GM18870 (cell line): ENCODE data around the gene GFRA1.

Source experiments
- ATAC-seq: cut with Tn5 transposase; IDR thresholded peaks from one replicate; pipeline ENCODE4 v1.9.1; 2021; ENCODE audit warnings: moderate library complexity; ENCODE audit not compliant: unreplicated experiment

Gene GFRA1

DNA sequence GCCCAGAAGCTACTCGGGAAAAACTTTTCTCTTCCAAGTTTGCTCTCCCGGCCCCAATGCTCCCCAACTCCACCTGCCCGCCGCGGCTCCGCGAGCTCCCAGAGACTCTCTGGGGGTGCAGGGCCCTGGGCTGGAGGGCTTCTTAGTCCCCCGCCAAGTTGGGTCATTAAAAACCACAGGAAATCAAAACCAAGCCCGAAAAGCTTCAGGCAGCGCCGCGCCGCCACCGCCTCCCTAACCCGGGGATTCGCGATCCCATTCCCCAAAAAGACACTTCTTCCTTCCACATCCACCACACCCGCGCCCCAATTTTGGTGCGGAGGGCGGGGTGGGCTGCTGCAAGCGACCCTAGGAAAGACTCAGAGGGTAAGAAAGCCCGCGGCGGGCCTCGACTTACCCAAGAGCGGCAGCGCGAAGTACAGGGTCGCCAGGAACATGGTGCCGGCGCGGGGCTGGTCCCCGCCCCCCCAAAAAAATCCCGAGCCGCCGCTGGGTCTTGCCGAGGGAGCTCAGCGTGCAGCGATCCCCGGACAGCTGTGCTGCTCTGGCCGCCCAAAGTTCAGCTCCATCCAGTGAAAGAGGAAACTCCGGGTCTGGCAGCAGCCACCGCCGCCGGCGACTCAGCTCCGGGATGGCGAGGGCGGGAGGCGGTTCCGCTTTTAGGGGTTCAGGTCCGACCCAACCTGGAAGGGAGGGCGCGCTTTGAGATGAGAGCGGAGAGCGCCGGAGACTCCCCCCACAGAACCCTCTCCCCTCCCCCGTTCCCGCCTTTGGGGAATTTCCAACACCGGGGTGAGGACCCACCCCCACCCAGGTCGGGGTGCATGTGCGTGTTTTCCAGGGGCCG, 1.2 kb downstream of the GFRA1 start:
- no peak for ATAC-seq

DNA sequence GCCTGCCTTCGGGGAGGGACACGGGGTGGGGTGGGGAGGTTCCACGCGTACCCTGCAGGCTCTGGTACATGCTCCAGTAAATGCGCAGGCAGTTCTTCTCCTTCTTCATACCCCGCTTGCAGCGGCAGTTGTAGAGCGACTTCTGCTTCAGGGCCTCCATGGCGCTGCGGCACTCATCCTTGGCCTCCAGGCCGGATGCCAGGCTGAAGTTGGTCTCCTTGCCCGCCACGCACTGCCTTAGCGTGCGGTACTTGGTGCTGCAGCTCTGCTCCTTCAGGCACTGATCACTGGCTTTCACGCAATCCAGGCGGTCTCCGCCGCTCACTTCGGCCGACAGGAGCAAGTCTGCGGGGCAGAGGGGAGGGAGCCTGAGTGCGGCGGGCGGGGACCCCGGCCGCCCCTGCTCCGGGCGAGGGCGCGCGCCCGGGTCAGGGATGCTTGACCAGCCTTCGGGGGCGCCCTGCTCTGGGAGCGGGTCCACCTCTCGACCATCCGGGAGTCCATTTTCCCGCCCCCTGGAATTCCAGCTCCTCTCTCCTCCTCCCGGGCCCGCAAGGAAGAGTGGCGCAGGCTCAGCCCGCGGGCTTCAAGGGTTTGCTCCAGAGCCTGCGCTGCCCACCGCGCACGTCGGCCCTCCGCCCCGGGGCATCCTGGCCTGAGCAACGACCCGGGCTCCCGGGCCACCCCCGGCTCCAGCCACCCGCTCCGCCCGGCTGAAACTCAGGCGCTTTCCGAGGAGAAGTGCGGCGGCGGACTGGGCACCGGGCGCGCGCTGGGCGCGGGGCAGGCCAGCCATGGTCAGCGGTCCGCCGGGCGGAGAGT, 2.0 kb downstream of the GFRA1 start:
- no peak for ATAC-seq

DNA sequence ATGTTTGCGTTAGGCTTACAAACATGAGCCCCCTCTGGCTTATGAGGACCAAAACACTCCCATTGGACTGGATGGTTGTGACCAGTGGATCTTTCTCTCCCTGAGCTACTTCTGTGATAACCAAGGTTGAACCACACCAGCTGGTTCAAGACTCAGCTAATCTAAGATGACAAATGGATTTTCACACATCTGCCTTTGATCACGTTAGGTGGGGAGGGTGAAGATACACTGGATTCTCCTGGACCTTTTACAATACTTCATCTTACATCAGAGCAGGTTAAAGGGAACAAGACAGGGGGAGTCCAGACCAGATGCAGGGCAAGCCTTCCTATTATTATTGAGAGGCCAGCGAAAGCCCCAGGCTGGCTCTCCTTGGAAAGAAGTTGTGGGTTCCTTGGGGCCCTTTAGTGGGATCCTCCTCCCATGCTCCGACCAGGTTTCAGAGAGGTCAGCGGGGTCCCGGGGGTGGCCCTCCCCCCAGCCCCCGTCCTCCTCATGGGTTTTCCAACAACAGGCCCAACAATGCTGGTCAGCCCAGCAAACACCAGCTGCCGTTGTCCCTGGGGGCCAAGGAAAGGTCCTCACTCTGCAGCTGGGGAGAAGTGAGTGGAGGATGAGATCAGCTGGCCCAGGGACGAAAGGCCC, 2.8 kb downstream of the GFRA1 start:
- no peak for ATAC-seq

DNA sequence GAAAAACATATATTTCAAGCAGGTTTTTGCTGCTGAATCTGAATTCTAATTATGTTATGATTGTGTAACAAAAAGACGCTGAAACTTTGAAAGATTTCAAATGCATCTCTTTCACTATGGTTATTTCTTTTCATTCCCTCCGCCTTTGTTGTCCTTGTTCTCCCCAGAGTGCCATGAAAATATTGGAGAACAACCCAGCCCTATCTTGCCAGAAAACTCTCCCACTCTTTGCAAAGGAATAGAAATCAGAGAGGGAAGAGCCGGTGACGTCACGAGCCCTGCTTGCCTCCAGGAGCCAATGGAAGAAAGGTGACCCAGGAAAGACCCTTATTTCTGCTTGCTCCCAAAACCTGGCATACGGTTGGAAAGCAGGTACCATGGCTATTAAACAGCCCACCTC, 3.4 kb downstream of the GFRA1 start:
- ATAC-seq = no peak

GRCh38 chr10:116268976-116269375, 4.0 kb downstream of the GFRA1 start:
- no peak for ATAC-seq

DNA sequence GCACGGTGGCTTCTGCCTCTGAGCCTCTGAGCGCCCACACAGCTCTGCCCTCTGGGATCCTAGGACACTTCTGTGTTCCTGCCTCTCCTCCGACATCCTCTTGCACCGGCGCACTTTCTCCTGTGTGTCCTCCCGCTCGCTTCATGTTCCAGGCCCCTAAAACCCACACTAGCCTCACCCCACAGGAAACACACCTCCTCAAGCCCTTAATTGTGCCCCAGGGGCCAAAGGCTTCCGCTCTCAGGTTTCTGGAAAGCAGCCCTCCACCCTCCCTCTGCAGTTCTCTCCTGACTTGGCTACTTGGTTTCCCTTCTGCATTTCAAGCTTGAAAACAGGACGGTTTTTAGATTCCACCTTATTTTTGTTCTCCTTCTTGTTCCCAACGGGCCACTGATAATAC, 7.3 kb downstream of the GFRA1 start:
- ATAC-seq = no peak

- no peak for ATAC-seq
Measured at GRCh38 chr10:116263870-116264655, 8.9 kb downstream of the GFRA1 start.

DNA sequence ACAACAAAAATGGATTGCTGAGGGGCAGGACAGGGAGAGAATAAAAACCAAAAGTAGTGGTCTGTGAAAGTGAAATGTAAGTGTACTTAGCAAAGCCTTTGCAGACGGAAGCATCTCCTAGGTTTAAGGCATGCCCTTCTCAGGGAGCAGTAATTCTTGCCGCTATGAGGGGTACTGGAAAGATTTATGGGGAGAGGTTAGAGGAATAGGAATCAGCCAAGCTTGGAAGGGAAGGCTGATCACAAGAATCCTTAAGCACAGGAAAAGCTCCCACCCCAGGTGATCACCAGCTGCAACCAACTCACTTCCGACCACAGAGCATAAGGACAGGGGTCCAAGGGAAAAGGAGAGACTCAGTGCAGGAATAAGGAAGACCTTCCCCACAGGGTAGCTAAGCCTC, 10.3 kb downstream of the GFRA1 start:
- ATAC-seq = no peak

GRCh38 chr10:116260599-116260998, 12.4 kb downstream of the GFRA1 start:
- ATAC-seq = no peak

GRCh38 chr10:116259638-116260037, 13.4 kb downstream of the GFRA1 start:
- no peak for ATAC-seq

DNA sequence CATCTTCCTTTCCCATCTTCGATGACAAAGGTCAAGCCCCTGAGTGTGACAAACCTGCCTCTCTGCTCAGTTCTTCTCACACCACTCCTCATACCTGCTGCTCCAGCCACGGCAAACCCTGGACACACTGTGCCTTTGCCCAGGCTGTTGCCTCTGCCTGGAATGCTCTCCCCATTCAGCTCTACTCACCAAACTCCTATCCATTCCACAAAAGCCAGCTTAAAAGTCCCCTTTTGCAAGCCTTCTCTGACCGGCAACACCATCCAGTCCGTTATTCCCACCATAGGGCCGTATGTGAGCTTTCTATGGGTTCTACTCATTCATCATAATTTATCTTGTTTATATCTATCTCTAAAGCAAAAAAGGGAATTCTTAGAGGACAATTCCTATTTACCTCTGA, 15.2 kb downstream of the GFRA1 start:
- ATAC-seq = no peak

GRCh38 chr10:116256752-116257259, 16.2 kb downstream of the GFRA1 start:
- no peak for ATAC-seq

DNA sequence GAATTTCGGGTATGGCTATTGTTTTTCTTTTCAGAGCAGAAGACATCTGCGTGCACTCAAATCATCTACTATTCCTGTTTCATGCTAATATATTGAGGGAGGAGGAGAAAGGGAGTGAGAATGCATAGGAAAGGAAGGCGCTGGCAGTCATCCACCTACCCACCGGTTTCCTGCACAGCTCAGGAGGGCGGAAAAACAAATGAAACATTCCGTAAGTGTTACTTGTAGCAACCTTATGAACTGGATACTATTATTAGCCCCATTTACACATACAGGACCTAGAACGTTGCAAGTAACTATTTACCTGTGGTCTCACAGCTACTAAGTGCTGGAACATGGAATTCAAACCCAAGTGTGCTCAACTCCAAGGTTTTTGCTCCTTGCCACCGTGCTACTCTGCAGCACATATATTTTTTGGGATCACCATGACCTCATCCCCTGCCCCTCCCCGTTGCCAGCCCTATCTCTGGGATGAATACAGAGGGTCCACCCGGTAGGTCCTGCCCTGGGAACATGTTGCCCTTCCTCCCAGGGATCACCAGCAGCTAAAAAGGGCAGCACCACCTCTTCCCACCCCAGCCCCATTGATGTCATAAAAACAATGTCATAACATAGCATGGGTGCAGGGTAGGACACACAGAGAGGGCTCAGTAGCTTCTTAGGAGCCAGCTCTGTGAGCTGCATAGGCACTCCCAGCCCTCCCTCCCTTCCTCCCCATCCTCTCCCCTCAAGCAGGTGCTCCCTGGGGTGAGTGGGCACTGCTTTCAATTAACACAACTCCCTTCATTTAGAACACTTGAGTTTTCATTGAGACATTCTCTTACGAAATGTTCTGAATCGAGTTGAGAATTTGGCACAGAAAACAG, 16.9 kb downstream of the GFRA1 start:
- ATAC-seq = no peak

DNA sequence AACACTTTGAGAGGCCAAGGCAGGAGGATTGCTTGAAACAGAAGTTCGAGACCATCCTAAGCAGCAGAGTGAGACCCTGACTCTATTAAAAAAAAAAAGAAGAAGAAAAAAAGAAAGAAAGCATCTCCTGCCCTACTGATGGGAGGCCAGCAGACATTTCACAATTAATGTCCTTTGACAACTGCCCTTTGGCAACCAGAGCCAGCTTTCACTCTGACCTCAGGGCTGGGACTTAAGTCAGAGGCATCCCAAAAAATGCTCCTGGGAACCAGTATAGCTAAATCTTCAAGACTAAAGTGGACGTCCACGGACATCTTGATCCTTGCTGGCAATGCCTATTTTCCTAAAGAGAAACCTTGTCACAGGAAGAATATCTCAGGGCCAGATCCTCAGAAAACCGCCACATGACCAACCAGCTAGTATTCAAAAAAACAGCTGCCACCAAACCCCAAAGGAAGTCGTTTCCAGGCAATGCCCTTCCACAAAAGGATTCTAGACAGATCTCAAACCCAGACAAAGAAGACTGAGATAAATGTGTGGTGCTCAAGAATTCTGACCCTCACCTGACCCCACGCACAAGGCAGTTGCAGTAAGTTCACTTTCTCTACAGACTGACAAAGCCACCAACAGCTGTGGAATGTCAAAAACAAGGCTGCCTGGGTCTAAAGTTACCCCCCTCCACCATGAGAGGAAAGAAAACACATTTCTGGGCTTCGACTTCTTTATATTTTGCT, 18.4 kb downstream of the GFRA1 start:
- ATAC-seq = no peak

DNA sequence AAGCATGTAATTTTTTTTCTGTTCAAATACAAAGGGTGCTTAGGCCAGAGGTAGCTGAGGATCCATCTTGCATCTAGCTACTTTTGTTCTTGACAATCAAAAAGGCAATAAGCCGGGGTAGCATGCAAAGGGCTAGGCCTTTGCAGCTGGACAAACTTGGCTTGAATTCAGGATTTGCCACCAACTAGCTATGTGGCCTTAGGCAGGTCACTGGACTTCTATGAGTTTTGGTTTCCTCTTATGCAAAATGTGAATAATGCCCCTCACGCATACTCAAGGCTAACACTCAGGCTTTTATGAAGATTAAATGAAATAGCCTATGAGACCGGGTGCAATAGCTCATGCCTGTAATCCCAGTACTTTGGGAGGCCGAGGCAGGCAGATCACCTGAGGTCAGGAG, 19.3 kb downstream of the GFRA1 start:
- ATAC-seq = no peak

- ATAC-seq = no peak
Measured at GRCh38 chr10:116251602-116252395, 21.2 kb downstream of the GFRA1 start.

DNA sequence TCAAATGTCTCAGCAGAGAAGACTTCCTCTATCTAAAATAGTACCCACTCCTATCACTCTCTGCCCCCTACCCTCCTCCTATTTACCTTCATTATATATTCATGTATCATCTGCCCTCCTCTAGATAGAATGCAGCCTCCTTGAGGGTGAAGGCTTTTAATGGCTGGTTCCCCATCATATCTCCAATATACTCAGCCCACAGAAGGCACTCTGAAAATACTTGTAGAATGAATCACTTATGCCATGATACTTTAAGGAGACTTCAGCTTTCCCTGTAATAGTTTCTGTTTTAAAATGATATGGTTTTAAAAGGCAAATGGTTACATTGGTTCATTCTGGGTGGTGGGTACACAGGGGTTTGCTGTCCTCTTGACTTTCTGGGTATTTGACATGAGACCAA, 25.3 kb downstream of the GFRA1 start:
- no peak for ATAC-seq

GRCh38 chr10:116246263-116246662, 26.7 kb downstream of the GFRA1 start:
- no peak for ATAC-seq
